GM23338 (cell line): ENCODE data around the gene PTPN12. TPM values are rescaled to one million over a fixed set of nuclear protein-coding genes. Genes with fewer than 3 reads are reported as not detected.

Experiments
- ATAC-seq: fragments of 200-7000 bp; cut with Tn5 transposase; 3 replicates; pipeline ENCODE4 v1.9.1; 2020
- DNase-seq: peaks from one replicate; pipeline ENCODE4 v3.0.0-alpha.2; 2015; ENCODE audit warnings: low spot score
- H2AFZ ChIP-seq: fragments of 200-600 bp; sonication (generic); 2 replicates; pipeline ENCODE4 v1.8.0; 2016; ENCODE audit warnings: antibody characterized with exemption, mild to moderate bottlenecking, moderate library complexity
- H3F3A ChIP-seq: fragments of 200-600 bp; sonication (generic); replicated peaks from 2 replicates; pipeline ENCODE4 v1.8.0; 2017; ENCODE audit warnings: antibody characterized with exemption, mixed run types, low read depth
- H3K27ac ChIP-seq: fragments of 200-600 bp; sonication (generic); 2 replicates; pipeline ENCODE4 v1.6.1; 2016; ENCODE audit warnings: low read depth
- H3K27me3 ChIP-seq: fragments of 200-600 bp; sonication (generic); 2 replicates; pipeline ENCODE4 v1.8.0; 2016; ENCODE audit warnings: mild to moderate bottlenecking, mixed run types, moderate library complexity; ENCODE audit not compliant: insufficient read depth
- H3K36me3 ChIP-seq: fragments of 200-600 bp; sonication (generic); 2 replicates; pipeline ENCODE4 v1.8.0; 2016; ENCODE audit warnings: mild to moderate bottlenecking; ENCODE audit not compliant: insufficient read depth
- H3K4me1 ChIP-seq: fragments of 200-600 bp; sonication (generic); 2 replicates; pipeline ENCODE4 v1.8.0; 2016; ENCODE audit warnings: mild to moderate bottlenecking, moderate library complexity; ENCODE audit not compliant: insufficient read depth
- H3K4me2 ChIP-seq: fragments of 200-600 bp; sonication (generic); 2 replicates; pipeline ENCODE4 v1.7.1; 2017; ENCODE audit warnings: mixed run types
- H3K4me3 ChIP-seq: fragments of 200-600 bp; sonication (generic); 2 replicates; pipeline ENCODE4 v1.6.1; 2016; ENCODE audit warnings: mixed run types
- H3K79me2 ChIP-seq: fragments of 200-600 bp; sonication (generic); replicated peaks from 2 replicates; pipeline ENCODE4 v1.8.0; 2017; ENCODE audit warnings: mild to moderate bottlenecking; ENCODE audit not compliant: insufficient read depth
- H3K9me2 ChIP-seq: fragments of 200-600 bp; sonication (generic); 2 replicates; pipeline ENCODE4 v1.8.0; 2017; ENCODE audit not compliant: insufficient read depth
- H4K20me1 ChIP-seq: fragments of 200-600 bp; sonication (generic); replicated peaks from 2 replicates; pipeline ENCODE4 v1.8.0; 2017; ENCODE audit warnings: mild to moderate bottlenecking; ENCODE audit not compliant: insufficient read depth
- H3K27ac Mint-ChIP-seq: 2 replicates; pipeline ENCODE4 v1.8.0; 2020; ENCODE audit warnings: inconsistent platforms, mild to moderate bottlenecking, moderate library complexity, mixed read lengths
- H3K27me3 Mint-ChIP-seq: 3 replicates; pipeline ENCODE4 v1.8.0; 2022; ENCODE audit warnings: low read depth, mild to moderate bottlenecking, moderate library complexity, mixed read lengths, inconsistent platforms; ENCODE audit not compliant: insufficient read depth, poor library complexity
- H3K36me3 Mint-ChIP-seq: 3 replicates; pipeline ENCODE4 v1.8.0; 2021; ENCODE audit warnings: low read depth, mild to moderate bottlenecking, inconsistent platforms, moderate library complexity, mixed read lengths
- H3K4me1 Mint-ChIP-seq: 3 replicates; pipeline ENCODE4 v1.8.0; 2020; ENCODE audit warnings: mild to moderate bottlenecking, inconsistent platforms, mixed read lengths
- H3K4me3 Mint-ChIP-seq: 3 replicates; pipeline ENCODE4 v1.8.0; 2021; ENCODE audit warnings: moderate library complexity, mild to moderate bottlenecking, inconsistent platforms, mixed read lengths
- H3K9me3 Mint-ChIP-seq: 3 replicates; pipeline ENCODE4 v1.8.0; 2020; ENCODE audit warnings: moderate library complexity, mild to moderate bottlenecking, inconsistent platforms, mixed read lengths
- CREB1 ChIP-seq: fragments of 250-450 bp; sonication (Bioruptor Pico); IDR thresholded peaks from 2 replicates; pipeline ENCODE4 v1.5.0; 2020; ENCODE audit warnings: low read depth, mild to moderate bottlenecking, moderate library complexity
- CTCF ChIP-seq, 2 experiments: fragments of 200-600 bp in 1 of 2; sonication (generic) in 1 of 2; conservative IDR thresholded peaks; 2 replicates each; pipeline versions ENCODE4 v1.5.1 to v1.6.1; 2016 to 2017; ENCODE audit warnings: antibody characterized with exemption in 2 of 2, low read depth in 2 of 2, mild to moderate bottlenecking in 2 of 2, moderate library complexity in 1 of 2
- ETS1 ChIP-seq: IDR thresholded peaks from 2 replicates; pipeline ENCODE4 v1.6.1; 2016; ENCODE audit warnings: antibody characterized with exemption
- EZH2 ChIP-seq: fragments of 200-600 bp; sonication (generic); IDR thresholded peaks from one replicate; pipeline ENCODE4 v1.8.0; 2017; ENCODE audit warnings: antibody characterized with exemption, mild to moderate bottlenecking, low read depth; ENCODE audit not compliant: unreplicated experiment
- EZH2phosphoT487 ChIP-seq: fragments of 200-600 bp; sonication (generic); IDR thresholded peaks from one replicate; pipeline ENCODE4 v1.8.1; 2018; ENCODE audit warnings: antibody characterized with exemption; ENCODE audit not compliant: unreplicated experiment
- JUNB ChIP-seq: IDR thresholded peaks from one replicate; pipeline ENCODE4 v1.6.1; 2016; ENCODE audit warnings: antibody characterized with exemption; ENCODE audit not compliant: unreplicated experiment
- NANOG ChIP-seq: IDR thresholded peaks from 2 replicates; pipeline ENCODE4 v1.6.1; 2016; ENCODE audit warnings: antibody characterized with exemption, borderline replicate concordance
- POLR2AphosphoS5 ChIP-seq: IDR thresholded peaks from 2 replicates; pipeline ENCODE4 v1.6.1; 2016; ENCODE audit warnings: antibody characterized with exemption, low read depth
- REST ChIP-seq: IDR thresholded peaks from one replicate; pipeline ENCODE4 v1.6.1; 2018; ENCODE audit warnings: antibody characterized with exemption; ENCODE audit not compliant: unreplicated experiment
- STAT1 ChIP-seq: IDR thresholded peaks from one replicate; pipeline ENCODE4 v1.6.1; 2016; ENCODE audit warnings: antibody characterized with exemption; ENCODE audit not compliant: unreplicated experiment
- ZNF114 ChIP-seq: fragments of 250-450 bp; sonication (Bioruptor Pico); IDR thresholded peaks from 2 replicates; pipeline ENCODE4 v1.5.0; 2020; ENCODE audit warnings: mild to moderate bottlenecking, moderate library complexity
- ZNF331 ChIP-seq: fragments of 250-450 bp; sonication (Bioruptor Pico); IDR thresholded peaks from 2 replicates; pipeline ENCODE4 v1.5.0; 2020; ENCODE audit warnings: low read depth, mild to moderate bottlenecking, moderate library complexity
- ZNF462 ChIP-seq: fragments of 250-450 bp; sonication (Bioruptor Pico); IDR thresholded peaks from 2 replicates; pipeline ENCODE4 v1.5.0; 2020; ENCODE audit warnings: mild to moderate bottlenecking, moderate library complexity
- polyA plus RNA-seq: library from polyadenylated mRNA; unstranded; fragments of >200 nt; fragmentation: Nextera tagmentation; extraction: Ambion mirVana; gene quantifications from 2 replicates; pipeline ENCODE4 v1.2.1, GENCODE V29; 2016
- total RNA-seq: library from RNA; depleted of rRNA; stranded (reverse); fragments of >200 nt; shearing (Covaris generic); gene quantifications from 2 replicates; pipeline ENCODE4 v1.2.3, GENCODE V29; 2014

PTPN12 gene
- total and polyA plus RNA-seq, 2 experiments from 2014 or later, result 58.8 to 187 TPM

GRCh38 chr7:77488986-77489385, 48.1 kb upstream of the PTPN12 start:
- Histone ChIP-seq H4K20me1 (no peaks in the 10 kb centered on the region), H3K4me3 (no peak overlapping the region), H3K36me3 (no peaks in the 10 kb centered on the region), H3F3A (no peaks in the 10 kb centered on the region), H3K27me3 (no peaks in the 10 kb centered on the region), H3K27ac (no peak overlapping the region), H3K4me2 (no peak overlapping the region), H3K79me2 (no peaks in the 10 kb centered on the region), H3K9me2 (no peaks in the 10 kb centered on the region), H3K4me1 (no peaks in the 10 kb centered on the region), H2AFZ (no peak overlapping the region)
- Mint-ChIP-seq H3K4me3 (no peak overlapping the region), H3K36me3 (peaks cover 7% of the 10 kb centered on the region), H3K27ac (no peak overlapping the region), H3K4me1 (no peaks in the 10 kb centered on the region), H3K27me3 (no peaks in the 10 kb centered on the region), H3K9me3 (peaks cover 10% of the 10 kb centered on the region)
- DNase-seq (no peak), ATAC-seq (no peak)
- TF ChIP-seq POLR2AphosphoS5 (no peak), ZNF114 (CRISPR knock-in tag) (no peak), STAT1 (no peak), ETS1 (no peak), EZH2phosphoT487 (no peak), EZH2 (no peak), REST (no peak), NANOG (no peak), ZNF331 (CRISPR knock-in tag) (no peak), CREB1 (no peak), ZNF462 (no peak), JUNB (no peak), CTCF (conservative IDR thresholded peaks at IDR 0.05; ENCODE audit: low read depth in 2 of 2) (no peak)
